HG02943 (cell line): ENCODE results near the gene MARF1.
"Not testable (repeated sequence)": the region's sequence is repeated elsewhere in the genome, so short reads cannot be mapped to it uniquely, and the experiment has no call there.

Experiments
- ATAC-seq: cut with Tn5 transposase; IDR thresholded peaks from one replicate; pipeline ENCODE4 v1.9.1; 2021; ENCODE audit warnings: mild to moderate bottlenecking, low read depth, moderate library complexity; ENCODE audit not compliant: unreplicated experiment

Gene MARF1

GRCh38 chr16:15547072-15547767 is 95.7 kb downstream of the MARF1 start:
- not testable (repeated sequence) for ATAC-seq

GRCh38 chr16:15545544-15545943 is 97.4 kb downstream of the MARF1 start:
- no peak for ATAC-seq

GRCh38 chr16:15544405-15544804 is 98.5 kb downstream of the MARF1 start:
- ATAC-seq: no peak
